A549 (cell line): ENCODE data around the gene TM4SF4. TPM values are rescaled to one million over a fixed set of nuclear protein-coding genes. Genes with fewer than 3 reads are reported as not detected.

Experiments
- ATAC-seq, 2 experiments: fragments of 200-7000 bp in 1 of 2; fragments of >200 bp in 1 of 2; cut with Nextera tagmentation in 1 of 2; cut with Tn5 transposase in 1 of 2; 3 replicates each; pipeline versions ENCODE4 v1.8.0 to v1.9.1; 2018 to 2020; ENCODE audit warnings: mild to moderate bottlenecking in 1 of 2, moderate library complexity in 1 of 2
- CTCF ChIA-PET: fragments of 300-600 bp; sonication (Branson Sonifier 250); formaldehyde crosslinking; extraction: SDS; loops from one replicate; lab custom pipeline; 2021; ENCODE audit warnings: antibody characterized with exemption, inconsistent platforms; lab: Yijun Ruan, JAX
- POLR2A ChIA-PET: fragments of 350-600 bp; formaldehyde crosslinking; extraction: SDS; loops from one replicate; lab custom pipeline; 2021; ENCODE audit warnings: antibody characterized with exemption, inconsistent platforms; lab: Yijun Ruan, JAX
- DNase-seq, 2 experiments: peaks; one replicate each; pipeline versions ENCODE4 v3.0.0 to v3.0.0-alpha.2; 2011 to 2016; ENCODE audit warnings: low read depth in 1 of 2, low spot score in 1 of 2
- FAIRE-seq: peaks from 2 replicates; lab custom pipeline; 2011; peaks lifted over from hg19 to GRCh38; lab: Jason Lieb, UNC
- H3K27ac ChIP-seq, 2 experiments: fragments of >200 bp; sonication (Bioruptor Twin); formaldehyde crosslinking; 3 replicates each; pipeline ENCODE4 v1.5.1; 2016 to 2017
- H3K4me1 ChIP-seq: fragments of >200 bp; sonication (Bioruptor Twin); formaldehyde crosslinking; 3 replicates; pipeline ENCODE4 v1.6.1; 2016
- H3K4me2 ChIP-seq: fragments of >200 bp; sonication (Bioruptor Twin); formaldehyde crosslinking; 3 replicates; pipeline ENCODE4 v1.6.1; 2016
- H3K4me3 ChIP-seq: fragments of >200 bp; sonication (Bioruptor Twin); formaldehyde crosslinking; 3 replicates; pipeline ENCODE4 v1.5.1; 2016
- H3K9me3 ChIP-seq: fragments of >200 bp; sonication (Bioruptor Twin); formaldehyde crosslinking; 3 replicates; pipeline ENCODE4 v1.6.1; 2016
- CBX2 ChIP-seq: fragments of 200-600 bp; sonication (generic); IDR thresholded peaks from 2 replicates; pipeline ENCODE4 v1.6.1; 2016; ENCODE audit warnings: low read depth, mild to moderate bottlenecking, borderline replicate concordance
- CEBPB ChIP-seq, 2 experiments: fragments of >200 bp in 1 of 2; sonication (Bioruptor Twin) in 1 of 2; formaldehyde crosslinking in 1 of 2; IDR thresholded peaks; 2 replicates each; pipeline ENCODE4 v1.6.1; 2012 to 2016
- CHD2 ChIP-seq: fragments of 150-350 bp; IDR thresholded peaks from 2 replicates; pipeline ENCODE4 v1.6.1; 2014; ENCODE audit warnings: low read length; ENCODE audit not compliant: partially characterized antibody
- EHF ChIP-seq: fragments of 250-450 bp; sonication (Bioruptor Pico); IDR thresholded peaks from 2 replicates; pipeline ENCODE4 v1.5.0; 2020; ENCODE audit warnings: mild to moderate bottlenecking
- EHMT2 ChIP-seq: fragments of 200-600 bp; sonication (generic); IDR thresholded peaks from 2 replicates; pipeline ENCODE4 v1.6.1; 2016; ENCODE audit warnings: antibody characterized with exemption, low read depth, mild to moderate bottlenecking, moderate library complexity
- ELK1 ChIP-seq: fragments of 150-350 bp; IDR thresholded peaks from 2 replicates; pipeline ENCODE4 v1.6.1; 2014; ENCODE audit warnings: low read depth, mild to moderate bottlenecking, low read length
- EP300 ChIP-seq, 2 experiments: fragments of >200 bp; sonication (Bioruptor Twin); formaldehyde crosslinking; IDR thresholded peaks; 2 replicates in 1 of 2; 3 replicates in 1 of 2; pipeline ENCODE4 v1.6.1; 2016 to 2017
- HDAC2 ChIP-seq: fragments of 200-600 bp; sonication (generic); IDR thresholded peaks from 2 replicates; pipeline ENCODE4 v1.6.1; 2016
- HOXB13 ChIP-seq: fragments of 250-450 bp; sonication (Bioruptor Pico); IDR thresholded peaks from 2 replicates; pipeline ENCODE4 v1.5.0; 2020; ENCODE audit warnings: low read depth, mild to moderate bottlenecking, moderate library complexity
- JUN ChIP-seq, 2 experiments: fragments of >200 bp; sonication (Bioruptor Twin); formaldehyde crosslinking; IDR thresholded peaks; 2 replicates in 1 of 2; 3 replicates in 1 of 2; pipeline ENCODE4 v1.6.1; 2016 to 2017
- MAFK ChIP-seq: fragments of 450-650 bp; IDR thresholded peaks from 2 replicates; pipeline ENCODE4 v1.6.1; 2014; ENCODE audit not compliant: partially characterized antibody
- MAZ ChIP-seq: fragments of 150-350 bp; IDR thresholded peaks from 2 replicates; pipeline ENCODE4 v1.6.1; 2014; ENCODE audit warnings: antibody characterized with exemption, low read depth, low read length, borderline replicate concordance
- MYC ChIP-seq: IDR thresholded peaks from 2 replicates; pipeline ENCODE4 v1.6.1; 2012; ENCODE audit warnings: mild to moderate bottlenecking, inconsistent platforms, low read length, improper control_type of control experiment, borderline replicate concordance
- NPAS2 ChIP-seq: fragments of 250-450 bp; sonication (Bioruptor Pico); IDR thresholded peaks from 2 replicates; pipeline ENCODE4 v1.8.0; 2022; ENCODE audit warnings: mild to moderate bottlenecking, moderate library complexity, borderline replicate concordance
- NR3C1 ChIP-seq: fragments of >200 bp; sonication (Bioruptor Twin); formaldehyde crosslinking; IDR thresholded peaks from 3 replicates; pipeline ENCODE4 v1.6.1; 2017
- PBX3 ChIP-seq: IDR thresholded peaks from 2 replicates; pipeline ENCODE4 v1.6.1; 2012
- PHF8 ChIP-seq: fragments of 200-600 bp; sonication (generic); IDR thresholded peaks from 2 replicates; pipeline ENCODE4 v1.6.1; 2016; ENCODE audit warnings: low read depth, mild to moderate bottlenecking, antibody characterized with exemption, moderate library complexity, borderline replicate concordance
- RAD21 ChIP-seq, 2 experiments: fragments of >200 bp in 1 of 2; sonication (Bioruptor Twin) in 1 of 2; formaldehyde crosslinking in 1 of 2; IDR thresholded peaks in 1 of 2; conservative IDR thresholded peaks in 1 of 2; 2 replicates in 1 of 2; 3 replicates in 1 of 2; pipeline ENCODE4 v1.6.1; 2012 to 2018; ENCODE audit warnings: inconsistent platforms in 1 of 2
- RARB ChIP-seq: fragments of 250-450 bp; sonication (Bioruptor Pico); IDR thresholded peaks from 2 replicates; pipeline ENCODE4 v1.8.0; 2021; ENCODE audit warnings: mild to moderate bottlenecking, moderate library complexity
- RCOR1 ChIP-seq: fragments of 150-350 bp; IDR thresholded peaks from 2 replicates; pipeline ENCODE4 v1.6.1; 2014; ENCODE audit warnings: antibody characterized with exemption, low read length, low read depth
- RFX5 ChIP-seq: fragments of 450-650 bp; IDR thresholded peaks from 2 replicates; pipeline ENCODE4 v1.7.1; 2014; ENCODE audit warnings: antibody characterized with exemption, mild to moderate bottlenecking, moderate library complexity
- RNF2 ChIP-seq: fragments of 200-600 bp; sonication (generic); IDR thresholded peaks from 2 replicates; pipeline ENCODE4 v1.6.1; 2016; ENCODE audit warnings: low read depth, mild to moderate bottlenecking, antibody characterized with exemption, moderate library complexity, borderline replicate concordance
- SMC3 ChIP-seq: fragments of >200 bp; sonication (Bioruptor Twin); formaldehyde crosslinking; IDR thresholded peaks from 3 replicates; pipeline ENCODE4 v1.6.1; 2018; ENCODE audit warnings: inconsistent platforms
- ZFP36 ChIP-seq: fragments of 450-650 bp; IDR thresholded peaks from 2 replicates; pipeline ENCODE4 v1.6.1; 2014; ENCODE audit warnings: borderline replicate concordance; ENCODE audit not compliant: partially characterized antibody
- ZNF302 ChIP-seq: fragments of 250-450 bp; sonication (Bioruptor Pico); IDR thresholded peaks from 2 replicates; pipeline ENCODE4 v1.9.0; 2021; ENCODE audit warnings: inconsistent platforms, mild to moderate bottlenecking, moderate library complexity
- WGBS: methylation state at CpG from one replicate; pipeline ENCODE4 v1.1.6; 2017; ENCODE audit errors: missing lambda C conversion rate; 5-methylcytosine and 5-hydroxymethylcytosine counted together
- polyA plus RNA-seq, 4 experiments: library from polyadenylated mRNA; depleted of rRNA in 3 of 4; stranded (reverse); fragments of >200 nt; fragmentation: RNase III in 1 of 4; extraction: RNeasy Plus Mini Kit Qiagen cat#74134 plus additional on column Dnase treatment in 1 of 4; gene quantifications; 2 replicates in 3 of 4; 3 replicates in 1 of 4; pipeline ENCODE4 v1.2.3, GENCODE V29; 2011 to 2017
- TF ChIP-seq, protein P1 (sequence below): fragments of 200-600 bp; sonication (generic); IDR thresholded peaks from 2 replicates; pipeline ENCODE4 v1.6.1; 2016; ENCODE audit warnings: antibody characterized with exemption, mild to moderate bottlenecking, moderate library complexity

Gene TM4SF4
- polyA plus RNA-seq, 2 of the 4 experiments (the other 2 are of a cell fraction), result 17.4 to 45.2 TPM

DNA sequence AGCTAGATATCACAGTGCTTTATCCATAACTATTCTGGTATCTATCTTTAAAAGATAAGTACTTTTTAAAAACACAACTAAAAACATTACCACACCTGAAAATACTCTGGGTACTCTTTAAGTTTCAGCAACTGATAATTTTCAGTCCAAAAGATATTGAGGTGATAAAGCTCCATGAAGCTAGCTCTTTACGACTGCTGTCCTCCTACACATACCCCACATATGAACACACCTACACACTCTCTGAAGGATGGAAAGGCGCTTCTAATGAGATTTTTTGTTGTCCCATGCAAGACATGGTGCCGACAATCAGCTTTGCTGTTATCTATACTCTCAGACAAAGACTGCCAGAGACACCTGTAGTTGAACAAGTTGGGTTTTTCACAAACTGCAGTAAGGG is 19.1 kb upstream of the TM4SF4 start:
- H3K4me1 ChIP-seq, result no peaks in the 10 kb centered on the region
- TF ChIP-seq JUN (IDR thresholded peaks at IDR 0.05), result no peak
- TF ChIP-seq SMC3, result no peak
- no peak for TF ChIP-seq NR3C1
- TF ChIP-seq RAD21 (conservative IDR thresholded peaks at IDR 0.05 in 1 of 2, IDR thresholded peaks at IDR 0.05 in 1 of 2), result no peak
- TF ChIP-seq PBX3, result no peak
- TF ChIP-seq ZFP36, result no peak
- no peak for TF ChIP-seq CEBPB (IDR thresholded peaks at IDR 0.05)
- no peak for TF ChIP-seq EP300 (IDR thresholded peaks at IDR 0.05)
- TF ChIP-seq MAFK, result no peak
- TF ChIP-seq EHF (CRISPR knock-in tag), result no peak
- TF ChIP-seq NPAS2 (CRISPR knock-in tag), result no peak
- TF ChIP-seq MAZ, result no peak
- no peak for TF ChIP-seq CHD2
- no peak for TF ChIP-seq RCOR1
- no peak for DNase-seq
- no peak overlapping the region for H3K27ac ChIP-seq
- no peak for ATAC-seq
- no peak overlapping the region for H3K4me2 ChIP-seq
- H3K4me3 ChIP-seq, result no peak overlapping the region
- FAIRE-seq, result no peak
- POLR2A ChIA-PET, result no interaction called here
- WGBS, result 75% methylated on average over 3 of the region's 3 CpGs
- CTCF ChIA-PET, result interaction anchor here (0.6 to 1.4 kb wide), 5 partner anchors 14 to 784 kb away, joined by 3 to 5 read pairs (median 3); no protein-coding TSS in a partner anchor
- peaks cover 16% of the 10 kb centered on the region for H3K9me3 ChIP-seq

DNA sequence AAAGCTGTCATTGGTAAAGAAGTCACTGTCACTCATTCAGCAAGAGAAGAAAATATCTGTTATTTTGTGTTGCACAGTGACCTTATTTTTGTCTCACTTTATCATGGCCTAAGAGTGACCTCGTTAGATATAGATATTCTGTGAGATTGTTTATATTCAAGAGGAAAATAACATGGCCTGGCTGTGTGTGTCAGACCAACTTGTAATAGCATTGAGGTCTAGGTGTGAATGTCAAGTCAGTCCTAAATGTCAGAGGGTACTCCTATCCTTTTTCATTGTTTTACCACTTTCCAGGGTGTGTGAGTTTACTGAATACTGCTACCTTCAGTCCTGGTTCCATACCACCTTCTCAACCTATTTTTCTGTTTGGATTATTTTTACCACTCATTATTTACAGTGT is 18.5 kb upstream of the TM4SF4 start:
- Histone ChIP-seq H3K4me3 (no peak overlapping the region), H3K4me1 (no peaks in the 10 kb centered on the region), H3K9me3 (peaks cover 14% of the 10 kb centered on the region), H3K27ac (no peak overlapping the region), H3K4me2 (no peak overlapping the region)
- ChIA-PET CTCF (interaction anchor here (0.8 to 1.4 kb wide), 3 partner anchors 14 to 37 kb away, joined by 3 to 5 read pairs (median 3); no protein-coding TSS in a partner anchor), POLR2A (no interaction called here)
- FAIRE-seq, result no peak
- WGBS, result 59% methylated on average over 1 of the region's 1 CpG
- no peak for DNase-seq
- ATAC-seq, result no peak
- TF ChIP-seq CHD2 (no peak), CBX2 (no peak), HOXB13 (CRISPR knock-in tag) (no peak), EHMT2 (no peak), RFX5 (no peak), RCOR1 (no peak)
- TF ChIP-seq, protein P1, sequence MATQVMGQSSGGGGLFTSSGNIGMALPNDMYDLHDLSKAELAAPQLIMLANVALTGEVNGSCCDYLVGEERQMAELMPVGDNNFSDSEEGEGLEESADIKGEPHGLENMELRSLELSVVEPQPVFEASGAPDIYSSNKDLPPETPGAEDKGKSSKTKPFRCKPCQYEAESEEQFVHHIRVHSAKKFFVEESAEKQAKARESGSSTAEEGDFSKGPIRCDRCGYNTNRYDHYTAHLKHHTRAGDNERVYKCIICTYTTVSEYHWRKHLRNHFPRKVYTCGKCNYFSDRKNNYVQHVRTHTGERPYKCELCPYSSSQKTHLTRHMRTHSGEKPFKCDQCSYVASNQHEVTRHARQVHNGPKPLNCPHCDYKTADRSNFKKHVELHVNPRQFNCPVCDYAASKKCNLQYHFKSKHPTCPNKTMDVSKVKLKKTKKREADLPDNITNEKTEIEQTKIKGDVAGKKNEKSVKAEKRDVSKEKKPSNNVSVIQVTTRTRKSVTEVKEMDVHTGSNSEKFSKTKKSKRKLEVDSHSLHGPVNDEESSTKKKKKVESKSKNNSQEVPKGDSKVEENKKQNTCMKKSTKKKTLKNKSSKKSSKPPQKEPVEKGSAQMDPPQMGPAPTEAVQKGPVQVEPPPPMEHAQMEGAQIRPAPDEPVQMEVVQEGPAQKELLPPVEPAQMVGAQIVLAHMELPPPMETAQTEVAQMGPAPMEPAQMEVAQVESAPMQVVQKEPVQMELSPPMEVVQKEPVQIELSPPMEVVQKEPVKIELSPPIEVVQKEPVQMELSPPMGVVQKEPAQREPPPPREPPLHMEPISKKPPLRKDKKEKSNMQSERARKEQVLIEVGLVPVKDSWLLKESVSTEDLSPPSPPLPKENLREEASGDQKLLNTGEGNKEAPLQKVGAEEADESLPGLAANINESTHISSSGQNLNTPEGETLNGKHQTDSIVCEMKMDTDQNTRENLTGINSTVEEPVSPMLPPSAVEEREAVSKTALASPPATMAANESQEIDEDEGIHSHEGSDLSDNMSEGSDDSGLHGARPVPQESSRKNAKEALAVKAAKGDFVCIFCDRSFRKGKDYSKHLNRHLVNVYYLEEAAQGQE, result no peak

GRCh38 chr3:149459491-149460059 is 14.9 kb upstream of the TM4SF4 start:
- 93% methylated on average over 6 of the region's 6 CpGs for WGBS
- ChIA-PET POLR2A (no interaction called here), CTCF (interaction anchor here (1.1 to 1.5 kb wide), 3 partner anchors 11 to 109 kb away, joined by 3 to 4 read pairs (median 3); no protein-coding TSS in a partner anchor)
- no peak overlapping the region for H3K4me3 ChIP-seq
- FAIRE-seq, result no peak
- no peak overlapping the region for H3K27ac ChIP-seq
- ATAC-seq, result no peak
- H3K4me2 ChIP-seq, result no peak overlapping the region
- DNase-seq, result no peak
- H3K9me3 ChIP-seq, result no peaks in the 10 kb centered on the region
- TF ChIP-seq PHF8 (no peak), RAD21 (conservative IDR thresholded peaks at IDR 0.05 in 1 of 2, IDR thresholded peaks at IDR 0.05 in 1 of 2) (no peak), RARB (CRISPR knock-in tag) (no peak), EP300 (IDR thresholded peaks at IDR 0.05) (no peak), RNF2 (no peak), ZNF302 (no peak), NR3C1 (no peak), HDAC2 (no peak), MYC (no peak), CBX2 (no peak), ELK1 (no peak)
- H3K4me1 ChIP-seq, result no peaks in the 10 kb centered on the region
